Keratinocyte (primary cell): ENCODE measurements around the gene SPATA16.

ENCODE experiments used
- CTCF ChIP-seq, 3 experiments: IDR thresholded peaks in 1 of 3; conservative IDR thresholded peaks in 1 of 3; optimal IDR thresholded peaks in 1 of 3; 2 replicates in 2 of 3; 3 replicates in 1 of 3; pipeline versions ENCODE3 to v1.5.1; 2011; ENCODE audit warnings: low read length in 3 of 3, mild to moderate bottlenecking in 3 of 3, moderate library complexity in 2 of 3, control low read depth in 1 of 3, inconsistent platforms in 1 of 3; ENCODE audit not compliant: insufficient read depth in 2 of 3; ENCODE audit errors: extremely low read depth in 1 of 3
- EZH2 ChIP-seq: IDR thresholded peaks from one replicate; pipeline ENCODE4 v1.6.1; 2012; ENCODE audit warnings: inconsistent platforms, mild to moderate bottlenecking, low read length, moderate library complexity

- TF ChIP-seq CTCF (optimal IDR thresholded peaks at IDR 0.05 in 1 of 3, IDR thresholded peaks at IDR 0.05 in 1 of 3, conservative IDR thresholded peaks at IDR 0.05 in 1 of 3; ENCODE audit: extremely low read depth in 1 of 3, insufficient read depth in 2 of 3, low read length in 3 of 3), result no peak
- no peak for TF ChIP-seq EZH2
Measured at GRCh38 chr3:173065543-173065981, 75.5 kb downstream of the SPATA16 start.
